WTC11 (cell line): ENCODE data around the gene CDCA8. TPM values are rescaled to one million over a fixed set of nuclear protein-coding genes. Genes with fewer than 3 reads are reported as not detected.
A peak's percentile ranks its signal among the peaks of the same experiment; 100 is the strongest.

ENCODE experiments used
- ATAC-seq: fragments of 200-7000 bp; cut with Tn5 transposase; 2 replicates; pipeline ENCODE4 v1.10.0; 2021; ENCODE audit warnings: mild to moderate bottlenecking, moderate library complexity
- CTCF ChIA-PET: fragments of 300-600 bp; sonication (Branson Sonifier 250); formaldehyde crosslinking; loops from one replicate; lab custom pipeline; 2021; ENCODE audit warnings: antibody characterized with exemption; lab: Charles Lee
- POLR2A ChIA-PET: fragments of 350-600 bp; sonication (Branson Sonifier 250); formaldehyde crosslinking; loops from one replicate; lab custom pipeline; 2021; ENCODE audit warnings: antibody characterized with exemption; lab: Charles Lee
- DNase-seq: peaks from one replicate; pipeline ENCODE4 v3.0.0; 2021; ENCODE audit warnings: low spot score
- H3K27ac Mint-ChIP-seq: 2 replicates; pipeline ENCODE4 v1.8.0; 2021; ENCODE audit warnings: mixed read lengths
- H3K27me3 Mint-ChIP-seq: 2 replicates; pipeline ENCODE4 v1.8.0; 2021; ENCODE audit warnings: low read depth, mild to moderate bottlenecking, moderate library complexity, mixed read lengths
- H3K36me3 Mint-ChIP-seq: 2 replicates; pipeline ENCODE4 v1.8.0; 2021; ENCODE audit warnings: mixed read lengths
- H3K4me1 Mint-ChIP-seq: 2 replicates; pipeline ENCODE4 v1.8.0; 2022; ENCODE audit warnings: mixed read lengths
- H3K4me3 Mint-ChIP-seq: 2 replicates; pipeline ENCODE4 v1.8.0; 2021; ENCODE audit warnings: mild to moderate bottlenecking, moderate library complexity, mixed read lengths
- H3K9me3 Mint-ChIP-seq: 2 replicates; pipeline ENCODE4 v1.8.0; 2021; ENCODE audit warnings: mixed read lengths
- ESRRA ChIP-seq: sonication (generic); formaldehyde crosslinking; IDR thresholded peaks from 2 replicates; pipeline ENCODE4 v1.8.1; 2022; ENCODE audit warnings: mild to moderate bottlenecking, missing genetic modification reagents, borderline replicate concordance
- FOXK1 ChIP-seq: sonication (generic); formaldehyde crosslinking; IDR thresholded peaks from 2 replicates; pipeline ENCODE4 v1.8.0; 2022; ENCODE audit warnings: mild to moderate bottlenecking, moderate library complexity, missing genetic modification reagents
- GRHL2 ChIP-seq: fragments of 250-450 bp; sonication (Bioruptor Pico); IDR thresholded peaks from 2 replicates; pipeline ENCODE4 v1.8.0; 2022; ENCODE audit warnings: mild to moderate bottlenecking, moderate library complexity; ENCODE audit not compliant: insufficient replicate concordance, severe bottlenecking
- GTF2I ChIP-seq: fragments of 250-450 bp; sonication (Bioruptor Pico); conservative IDR thresholded peaks from 2 replicates; pipeline ENCODE4 v1.4.0; 2021; ENCODE audit warnings: mild to moderate bottlenecking
- HMGA2 ChIP-seq: fragments of 250-450 bp; sonication (Bioruptor Pico); IDR thresholded peaks from 2 replicates; pipeline ENCODE4 v1.4.0; 2021; ENCODE audit warnings: mild to moderate bottlenecking, moderate library complexity
- JAZF1 ChIP-seq: fragments of 250-450 bp; sonication (Bioruptor Pico); IDR thresholded peaks from 2 replicates; pipeline ENCODE4 v1.9.0; 2021; ENCODE audit warnings: moderate library complexity, mild to moderate bottlenecking, inconsistent platforms
- RORB ChIP-seq: fragments of 250-450 bp; sonication (Bioruptor Pico); IDR thresholded peaks from 2 replicates; pipeline ENCODE4 v1.9.0; 2021; ENCODE audit warnings: mild to moderate bottlenecking
- TCF7 ChIP-seq: sonication (generic); formaldehyde crosslinking; IDR thresholded peaks from 2 replicates; pipeline ENCODE4 v1.8.0; 2022; ENCODE audit warnings: mild to moderate bottlenecking, low read depth, missing genetic modification reagents, moderate library complexity
- ZNF219 ChIP-seq: sonication (generic); formaldehyde crosslinking; IDR thresholded peaks from 2 replicates; pipeline ENCODE4 v1.8.0; 2023; ENCODE audit warnings: missing genetic modification reagents, mild to moderate bottlenecking, borderline replicate concordance
- ZNF416 ChIP-seq: fragments of 250-450 bp; sonication (Bioruptor Pico); IDR thresholded peaks from 2 replicates; pipeline ENCODE4 v1.9.0; 2021; ENCODE audit warnings: mild to moderate bottlenecking, inconsistent platforms
- total RNA-seq: library from RNA; stranded (reverse); gene quantifications from 3 replicates; pipeline ENCODE4 v1.2.3, GENCODE V29; 2021
- TF ChIP-seq, protein P1 (sequence below): sonication (generic); formaldehyde crosslinking; IDR thresholded peaks from 2 replicates; pipeline ENCODE4 v1.8.1; 2022; ENCODE audit warnings: mild to moderate bottlenecking, moderate library complexity, missing genetic modification reagents
- TF ChIP-seq, protein P2 (sequence below): sonication (generic); formaldehyde crosslinking; IDR thresholded peaks from 2 replicates; pipeline ENCODE4 v1.8.1; 2022; ENCODE audit warnings: low read depth, mild to moderate bottlenecking, moderate library complexity, missing genetic modification reagents, borderline replicate concordance
- TF ChIP-seq, protein P3 (sequence below): sonication (generic); formaldehyde crosslinking; IDR thresholded peaks from 2 replicates; pipeline ENCODE4 v1.8.0; 2023; ENCODE audit warnings: missing genetic modification reagents
- TF ChIP-seq, protein P4 (sequence below): sonication (generic); formaldehyde crosslinking; IDR thresholded peaks from 2 replicates; pipeline ENCODE4 v1.8.1; 2022; ENCODE audit warnings: low read depth, missing genetic modification reagents, borderline replicate concordance
- TF ChIP-seq, protein P5 (sequence below): fragments of 250-450 bp; sonication (Bioruptor Pico); IDR thresholded peaks from 2 replicates; pipeline ENCODE4 v1.9.0; 2021; ENCODE audit warnings: mild to moderate bottlenecking, borderline replicate concordance
- TF ChIP-seq, protein P6 (sequence below): sonication (generic); formaldehyde crosslinking; IDR thresholded peaks from 2 replicates; pipeline ENCODE4 v1.8.0; 2023; ENCODE audit warnings: missing genetic modification reagents, mild to moderate bottlenecking, borderline replicate concordance

Gene CDCA8
- total RNA-seq, 1 experiment from 2014 or later: 47.7 TPM

DNA sequence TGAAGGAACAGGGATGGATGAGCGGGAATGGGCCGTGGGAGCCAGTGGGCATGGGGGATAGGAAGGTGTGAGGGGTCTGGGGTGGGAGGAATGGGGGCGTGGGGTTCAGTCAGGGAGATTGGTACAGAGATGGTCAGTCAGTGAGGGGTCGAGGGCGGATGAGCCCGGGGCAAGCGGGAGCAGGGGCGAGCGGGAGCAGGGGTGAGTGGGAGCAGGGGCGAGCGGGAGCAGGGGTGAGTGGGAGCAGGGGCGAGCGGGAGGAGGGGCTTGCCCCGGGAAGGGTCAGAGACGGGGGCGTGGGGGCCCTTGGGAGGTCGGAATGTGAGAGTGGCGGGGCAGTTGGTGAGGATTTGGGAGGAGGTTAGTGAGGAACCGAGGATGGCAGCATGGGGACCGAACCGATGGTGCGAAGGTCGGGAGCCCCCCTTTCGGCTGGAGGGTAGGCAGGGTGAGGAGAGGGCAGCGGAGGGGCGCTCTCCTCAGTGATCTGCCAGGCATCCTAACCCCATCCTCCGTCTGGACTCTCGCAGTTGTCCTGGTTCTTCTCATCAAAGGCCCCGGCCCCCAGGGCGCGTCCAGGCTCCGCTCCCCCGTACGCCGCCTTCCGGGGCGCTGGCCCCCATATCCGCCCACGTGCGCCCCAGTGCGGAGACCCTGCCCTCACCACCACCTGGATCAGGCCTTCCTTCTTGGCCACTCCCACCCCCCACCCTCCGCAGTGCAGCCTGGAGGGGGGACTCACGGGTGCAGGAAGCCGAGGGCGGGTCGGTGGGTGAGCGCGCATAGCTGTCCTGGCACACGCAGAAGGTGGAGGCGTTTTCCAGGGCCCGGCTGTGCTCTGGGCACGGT lies 61.4 kb downstream of the CDCA8 start:
- Mint-ChIP-seq H3K4me1 (peaks cover 2% of the 10 kb centered on the region; the same call in 1 of the 2 replicates), H3K36me3 (no peaks in the 10 kb centered on the region), H3K9me3 (no peaks in the 10 kb centered on the region)
- peak; percentile 19 for ATAC-seq
- peak; percentile 25 for DNase-seq
- TF ChIP-seq, protein P1, sequence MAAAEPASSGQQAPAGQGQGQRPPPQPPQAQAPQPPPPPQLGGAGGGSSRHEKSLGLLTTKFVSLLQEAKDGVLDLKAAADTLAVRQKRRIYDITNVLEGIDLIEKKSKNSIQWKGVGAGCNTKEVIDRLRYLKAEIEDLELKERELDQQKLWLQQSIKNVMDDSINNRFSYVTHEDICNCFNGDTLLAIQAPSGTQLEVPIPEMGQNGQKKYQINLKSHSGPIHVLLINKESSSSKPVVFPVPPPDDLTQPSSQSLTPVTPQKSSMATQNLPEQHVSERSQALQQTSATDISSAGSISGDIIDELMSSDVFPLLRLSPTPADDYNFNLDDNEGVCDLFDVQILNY: 0 out of 2 replicates have a peak, but pooled peaks have one; percentile 25
- TF ChIP-seq, protein P2, sequence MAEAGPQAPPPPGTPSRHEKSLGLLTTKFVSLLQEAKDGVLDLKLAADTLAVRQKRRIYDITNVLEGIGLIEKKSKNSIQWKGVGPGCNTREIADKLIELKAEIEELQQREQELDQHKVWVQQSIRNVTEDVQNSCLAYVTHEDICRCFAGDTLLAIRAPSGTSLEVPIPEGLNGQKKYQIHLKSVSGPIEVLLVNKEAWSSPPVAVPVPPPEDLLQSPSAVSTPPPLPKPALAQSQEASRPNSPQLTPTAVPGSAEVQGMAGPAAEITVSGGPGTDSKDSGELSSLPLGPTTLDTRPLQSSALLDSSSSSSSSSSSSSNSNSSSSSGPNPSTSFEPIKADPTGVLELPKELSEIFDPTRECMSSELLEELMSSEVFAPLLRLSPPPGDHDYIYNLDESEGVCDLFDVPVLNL (CRISPR knock-in tag): no peak
- no peak for TF ChIP-seq ZNF219 (CRISPR knock-in tag)
- no peak for TF ChIP-seq GRHL2 (CRISPR knock-in tag)
- no peak for TF ChIP-seq FOXK1
- TF ChIP-seq HMGA2 (CRISPR knock-in tag): no peak
- TF ChIP-seq ESRRA (CRISPR knock-in tag): no peak
- TF ChIP-seq, all 79 proteins: peak for 1
- ChIA-PET CTCF (interaction anchor here (2.2 kb wide), 1 partner anchor 11 kb away, joined by 10 read pairs; the partner anchor contains the start of gene EPHA10), POLR2A (interaction anchor here (2.5 kb wide), 1 partner anchor 11 kb away, joined by 6 read pairs; the partner anchor contains the start of gene EPHA10)
- Mint-ChIP-seq H3K4me3 (peak overlapping the region; percentile 65), H3K27me3 (peaks cover 34% of the 10 kb centered on the region), H3K27ac (no peak overlapping the region)

DNA sequence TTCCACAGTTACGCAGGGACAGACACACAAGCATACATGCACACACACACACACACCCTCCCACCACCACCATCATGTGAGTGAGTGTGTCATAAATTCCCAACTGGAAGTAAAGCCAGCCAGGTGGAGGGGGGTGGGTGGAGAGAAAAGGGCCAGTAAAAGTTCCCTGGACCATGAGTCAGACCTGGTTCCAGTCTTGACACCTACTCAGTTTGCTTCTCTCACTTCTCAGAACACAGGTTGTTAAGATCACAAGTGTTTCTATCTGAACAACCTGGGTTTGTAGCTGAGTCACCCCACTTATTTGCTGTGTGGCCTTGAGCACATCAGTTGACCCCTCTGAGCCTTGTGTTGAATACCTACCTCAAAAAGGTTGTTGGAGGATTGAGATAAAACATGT lies 63.0 kb downstream of the CDCA8 start:
- no peaks in the 10 kb centered on the region for H3K36me3 Mint-ChIP-seq
- peaks cover 2% of the 10 kb centered on the region; the same call in 1 of the 2 replicates for H3K4me1 Mint-ChIP-seq
- no peak overlapping the region for H3K4me3 Mint-ChIP-seq
- ChIA-PET POLR2A (interaction anchor here (2.5 kb wide), 1 partner anchor 9 kb away, joined by 6 read pairs; the partner anchor contains the start of gene EPHA10), CTCF (interaction anchor here (0.6 to 2.2 kb wide), 2 partner anchors 10 to 339 kb away, joined by 3 to 10 read pairs; partner anchors contain the start of gene EPHA10)
- H3K27me3 Mint-ChIP-seq: peaks cover 23% of the 10 kb centered on the region
- no peak overlapping the region for H3K27ac Mint-ChIP-seq
- H3K9me3 Mint-ChIP-seq: no peaks in the 10 kb centered on the region
- ATAC-seq (no peak), DNase-seq (no peak)
- TF ChIP-seq, protein P3, sequence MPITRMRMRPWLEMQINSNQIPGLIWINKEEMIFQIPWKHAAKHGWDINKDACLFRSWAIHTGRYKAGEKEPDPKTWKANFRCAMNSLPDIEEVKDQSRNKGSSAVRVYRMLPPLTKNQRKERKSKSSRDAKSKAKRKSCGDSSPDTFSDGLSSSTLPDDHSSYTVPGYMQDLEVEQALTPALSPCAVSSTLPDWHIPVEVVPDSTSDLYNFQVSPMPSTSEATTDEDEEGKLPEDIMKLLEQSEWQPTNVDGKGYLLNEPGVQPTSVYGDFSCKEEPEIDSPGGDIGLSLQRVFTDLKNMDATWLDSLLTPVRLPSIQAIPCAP (CRISPR knock-in tag): no peak
- TF ChIP-seq, protein P4, sequence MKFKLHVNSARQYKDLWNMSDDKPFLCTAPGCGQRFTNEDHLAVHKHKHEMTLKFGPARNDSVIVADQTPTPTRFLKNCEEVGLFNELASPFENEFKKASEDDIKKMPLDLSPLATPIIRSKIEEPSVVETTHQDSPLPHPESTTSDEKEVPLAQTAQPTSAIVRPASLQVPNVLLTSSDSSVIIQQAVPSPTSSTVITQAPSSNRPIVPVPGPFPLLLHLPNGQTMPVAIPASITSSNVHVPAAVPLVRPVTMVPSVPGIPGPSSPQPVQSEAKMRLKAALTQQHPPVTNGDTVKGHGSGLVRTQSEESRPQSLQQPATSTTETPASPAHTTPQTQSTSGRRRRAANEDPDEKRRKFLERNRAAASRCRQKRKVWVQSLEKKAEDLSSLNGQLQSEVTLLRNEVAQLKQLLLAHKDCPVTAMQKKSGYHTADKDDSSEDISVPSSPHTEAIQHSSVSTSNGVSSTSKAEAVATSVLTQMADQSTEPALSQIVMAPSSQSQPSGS (CRISPR knock-in tag): no peak
- TF ChIP-seq RORB (no peak), ZNF416 (no peak), TCF7 (CRISPR knock-in tag) (no peak), GTF2I (CRISPR knock-in tag) (no peak), JAZF1 (CRISPR knock-in tag) (no peak)
- TF ChIP-seq, protein P5, sequence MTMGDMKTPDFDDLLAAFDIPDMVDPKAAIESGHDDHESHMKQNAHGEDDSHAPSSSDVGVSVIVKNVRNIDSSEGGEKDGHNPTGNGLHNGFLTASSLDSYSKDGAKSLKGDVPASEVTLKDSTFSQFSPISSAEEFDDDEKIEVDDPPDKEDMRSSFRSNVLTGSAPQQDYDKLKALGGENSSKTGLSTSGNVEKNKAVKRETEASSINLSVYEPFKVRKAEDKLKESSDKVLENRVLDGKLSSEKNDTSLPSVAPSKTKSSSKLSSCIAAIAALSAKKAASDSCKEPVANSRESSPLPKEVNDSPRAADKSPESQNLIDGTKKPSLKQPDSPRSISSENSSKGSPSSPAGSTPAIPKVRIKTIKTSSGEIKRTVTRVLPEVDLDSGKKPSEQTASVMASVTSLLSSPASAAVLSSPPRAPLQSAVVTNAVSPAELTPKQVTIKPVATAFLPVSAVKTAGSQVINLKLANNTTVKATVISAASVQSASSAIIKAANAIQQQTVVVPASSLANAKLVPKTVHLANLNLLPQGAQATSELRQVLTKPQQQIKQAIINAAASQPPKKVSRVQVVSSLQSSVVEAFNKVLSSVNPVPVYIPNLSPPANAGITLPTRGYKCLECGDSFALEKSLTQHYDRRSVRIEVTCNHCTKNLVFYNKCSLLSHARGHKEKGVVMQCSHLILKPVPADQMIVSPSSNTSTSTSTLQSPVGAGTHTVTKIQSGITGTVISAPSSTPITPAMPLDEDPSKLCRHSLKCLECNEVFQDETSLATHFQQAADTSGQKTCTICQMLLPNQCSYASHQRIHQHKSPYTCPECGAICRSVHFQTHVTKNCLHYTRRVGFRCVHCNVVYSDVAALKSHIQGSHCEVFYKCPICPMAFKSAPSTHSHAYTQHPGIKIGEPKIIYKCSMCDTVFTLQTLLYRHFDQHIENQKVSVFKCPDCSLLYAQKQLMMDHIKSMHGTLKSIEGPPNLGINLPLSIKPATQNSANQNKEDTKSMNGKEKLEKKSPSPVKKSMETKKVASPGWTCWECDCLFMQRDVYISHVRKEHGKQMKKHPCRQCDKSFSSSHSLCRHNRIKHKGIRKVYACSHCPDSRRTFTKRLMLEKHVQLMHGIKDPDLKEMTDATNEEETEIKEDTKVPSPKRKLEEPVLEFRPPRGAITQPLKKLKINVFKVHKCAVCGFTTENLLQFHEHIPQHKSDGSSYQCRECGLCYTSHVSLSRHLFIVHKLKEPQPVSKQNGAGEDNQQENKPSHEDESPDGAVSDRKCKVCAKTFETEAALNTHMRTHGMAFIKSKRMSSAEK (CRISPR knock-in tag): no peak
- TF ChIP-seq, protein P2 (CRISPR knock-in tag): no peak
- TF ChIP-seq, protein P6, sequence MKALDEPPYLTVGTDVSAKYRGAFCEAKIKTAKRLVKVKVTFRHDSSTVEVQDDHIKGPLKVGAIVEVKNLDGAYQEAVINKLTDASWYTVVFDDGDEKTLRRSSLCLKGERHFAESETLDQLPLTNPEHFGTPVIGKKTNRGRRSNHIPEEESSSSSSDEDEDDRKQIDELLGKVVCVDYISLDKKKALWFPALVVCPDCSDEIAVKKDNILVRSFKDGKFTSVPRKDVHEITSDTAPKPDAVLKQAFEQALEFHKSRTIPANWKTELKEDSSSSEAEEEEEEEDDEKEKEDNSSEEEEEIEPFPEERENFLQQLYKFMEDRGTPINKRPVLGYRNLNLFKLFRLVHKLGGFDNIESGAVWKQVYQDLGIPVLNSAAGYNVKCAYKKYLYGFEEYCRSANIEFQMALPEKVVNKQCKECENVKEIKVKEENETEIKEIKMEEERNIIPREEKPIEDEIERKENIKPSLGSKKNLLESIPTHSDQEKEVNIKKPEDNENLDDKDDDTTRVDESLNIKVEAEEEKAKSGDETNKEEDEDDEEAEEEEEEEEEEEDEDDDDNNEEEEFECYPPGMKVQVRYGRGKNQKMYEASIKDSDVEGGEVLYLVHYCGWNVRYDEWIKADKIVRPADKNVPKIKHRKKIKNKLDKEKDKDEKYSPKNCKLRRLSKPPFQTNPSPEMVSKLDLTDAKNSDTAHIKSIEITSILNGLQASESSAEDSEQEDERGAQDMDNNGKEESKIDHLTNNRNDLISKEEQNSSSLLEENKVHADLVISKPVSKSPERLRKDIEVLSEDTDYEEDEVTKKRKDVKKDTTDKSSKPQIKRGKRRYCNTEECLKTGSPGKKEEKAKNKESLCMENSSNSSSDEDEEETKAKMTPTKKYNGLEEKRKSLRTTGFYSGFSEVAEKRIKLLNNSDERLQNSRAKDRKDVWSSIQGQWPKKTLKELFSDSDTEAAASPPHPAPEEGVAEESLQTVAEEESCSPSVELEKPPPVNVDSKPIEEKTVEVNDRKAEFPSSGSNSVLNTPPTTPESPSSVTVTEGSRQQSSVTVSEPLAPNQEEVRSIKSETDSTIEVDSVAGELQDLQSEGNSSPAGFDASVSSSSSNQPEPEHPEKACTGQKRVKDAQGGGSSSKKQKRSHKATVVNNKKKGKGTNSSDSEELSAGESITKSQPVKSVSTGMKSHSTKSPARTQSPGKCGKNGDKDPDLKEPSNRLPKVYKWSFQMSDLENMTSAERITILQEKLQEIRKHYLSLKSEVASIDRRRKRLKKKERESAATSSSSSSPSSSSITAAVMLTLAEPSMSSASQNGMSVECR (CRISPR knock-in tag): no peak
